Mucosa of descending colon (tissue), 3 donors: ENCODE data around the gene MAGED2. TPM values are rescaled to one million over a fixed set of nuclear protein-coding genes. Genes with fewer than 3 reads are reported as not detected.

Source experiments
- ATAC-seq: fragments of 200-7000 bp; cut with Tn5 transposase; one replicate; pipeline ENCODE4 v1.9.1; 2020; ENCODE audit warnings: mild to moderate bottlenecking, moderate library complexity
- DNase-seq, 3 donors: peaks; one replicate each; pipeline ENCODE4 v3.0.0-alpha.2; 2020
- H3K36me3 ChIP-seq: fragments of 200-600 bp; one replicate; pipeline ENCODE4 v1.8.0; 2021; ENCODE audit warnings: low read depth, mild to moderate bottlenecking
- H3K4me1 ChIP-seq: fragments of 200-600 bp; one replicate; pipeline ENCODE4 v1.8.0; 2021; ENCODE audit warnings: low read depth, mild to moderate bottlenecking
- H3K4me3 ChIP-seq: fragments of 200-600 bp; one replicate; pipeline ENCODE4 v1.8.0; 2021; ENCODE audit warnings: mild to moderate bottlenecking
- H3K9me3 ChIP-seq: fragments of 200-600 bp; one replicate; pipeline ENCODE4 v1.8.0; 2021; ENCODE audit warnings: mild to moderate bottlenecking
- CTCF ChIP-seq: fragments of 200-600 bp; IDR thresholded peaks from one replicate; pipeline ENCODE4 v1.8.0; 2022; ENCODE audit warnings: antibody characterized with exemption, mild to moderate bottlenecking
- intact Hi-C, 2 donors: fragments of 100-400 bp; cut with DNase I in 1 of 2; cut with micrococcal nuclease in 1 of 2; formaldehyde crosslinking; loops; one replicate each; pipeline versions ENCODE4 v1.11.0 to v1.11.1; 2022; cut with DNase I, micrococcal nuclease
- total RNA-seq, 3 donors: library from RNA; stranded (reverse); fragmentation: NEBNext Ultra II Directional in 2 of 3; extraction: Animal tissue kit (Norgen Biotek cat#: 25700) in 2 of 3; gene quantifications; one replicate each; pipeline versions ENCODE4 v1.2.1 to v1.2.4, GENCODE V29; 2021 to 2023
- donor health status: DM: no; HTN: no; CAD: no; lungs with moderate emphysema.
- donor health status: DM: no; HTN: no; CAD: no.
- donor health status: DM: no; HTN: yes; CAD: no.

Gene MAGED2
- total RNA-seq, 3 donors from 2014 or later, result 52.7 to 86.4 (median 70.1) TPM

GRCh38 chrX:54811301-54811885 lies 3.8 kb downstream of the MAGED2 start:
- Histone ChIP-seq H3K9me3 (no peaks in the 10 kb centered on the region), H3K4me3 (no peak overlapping the region), H3K36me3 (no peaks in the 10 kb centered on the region), H3K4me1 (no peaks in the 10 kb centered on the region)
- intact Hi-C loops, result no loop called here
- no peak for TF ChIP-seq CTCF
- no peak for ATAC-seq
- no peak for DNase-seq

- H3K4me1 ChIP-seq, result no peaks in the 10 kb centered on the region
- no peak for ATAC-seq
- H3K9me3 ChIP-seq, result no peaks in the 10 kb centered on the region
- intact Hi-C loops, result no loop called here
- no peaks in the 10 kb centered on the region for H3K36me3 ChIP-seq
- DNase-seq, result no peak
- no peak for TF ChIP-seq CTCF
- H3K4me3 ChIP-seq, result no peak overlapping the region
These were observed 4.8 kb downstream of the MAGED2 start for GRCh38 chrX:54812306-54812705.

GRCh38 chrX:54817220-54817820 lies 9.8 kb downstream of the MAGED2 start:
- ATAC-seq (no peak), DNase-seq (no peak)
- no peak for TF ChIP-seq CTCF
- H3K9me3 ChIP-seq, result no peaks in the 10 kb centered on the region
- H3K36me3 ChIP-seq, result no peaks in the 10 kb centered on the region
- no peak overlapping the region for H3K4me3 ChIP-seq
- no peaks in the 10 kb centered on the region for H3K4me1 ChIP-seq
- intact Hi-C loops, result no loop called here

GRCh38 chrX:54818221-54818620 lies 10.7 kb downstream of the MAGED2 start:
- no peak overlapping the region for H3K4me3 ChIP-seq
- no peak for TF ChIP-seq CTCF
- intact Hi-C loops, result no loop called here
- ATAC-seq (no peak), DNase-seq (no peak)
- no peaks in the 10 kb centered on the region for H3K4me1 ChIP-seq
- no peaks in the 10 kb centered on the region for H3K36me3 ChIP-seq
- no peaks in the 10 kb centered on the region for H3K9me3 ChIP-seq

GRCh38 chrX:54819201-54819600 lies 11.7 kb downstream of the MAGED2 start:
- intact Hi-C loops, result no loop called here
- ATAC-seq (no peak), DNase-seq (no peak)
- Histone ChIP-seq H3K4me3 (no peak overlapping the region), H3K9me3 (no peaks in the 10 kb centered on the region), H3K36me3 (no peaks in the 10 kb centered on the region), H3K4me1 (no peaks in the 10 kb centered on the region)
- TF ChIP-seq CTCF, result no peak

GRCh38 chrX:54820737-54821136 lies 13.2 kb downstream of the MAGED2 start:
- DNase-seq (no peak), ATAC-seq (no peak)
- Histone ChIP-seq H3K4me1 (no peaks in the 10 kb centered on the region), H3K4me3 (no peak overlapping the region), H3K9me3 (no peaks in the 10 kb centered on the region), H3K36me3 (no peaks in the 10 kb centered on the region)
- intact Hi-C loops, result no loop called here
- no peak for TF ChIP-seq CTCF
